ENCODE data around the gene TRIP12. TPM values are rescaled to one million over a fixed set of nuclear protein-coding genes. Genes with fewer than 3 reads are reported as not detected.

Gene TRIP12
- polyA plus RNA-seq, 1 donor from 2014 or later = 57.2 TPM

GRCh38 chr2:229875549-229875948 lies 46.3 kb downstream of the TRIP12 start:
- Histone ChIP-seq H3K36me3 (ENCODE audit: insufficient read depth, low read length) (peaks cover 7% of the 10 kb centered on the region), H3K4me2 (ENCODE audit: low read length) (no peak overlapping the region), H3K9me2 (ENCODE audit: insufficient read depth, low read length) (no peaks in the 10 kb centered on the region), H3K79me2 (replicated peaks; ENCODE audit: insufficient read depth, low read length) (peaks cover 9% of the 10 kb centered on the region), H3K27me3 (ENCODE audit: insufficient read depth, low read depth, low read length) (no peaks in the 10 kb centered on the region), H3K4me3 (ENCODE audit: low read length) (no peak overlapping the region), H3K27ac (ENCODE audit: low read length) (no peak overlapping the region), H3F3A (ENCODE audit: insufficient read depth, low read length, poor library complexity, severe bottlenecking) (no peaks in the 10 kb centered on the region), H2AFZ (ENCODE audit: low read depth, low read length) (no peak overlapping the region), H4K20me1 (ENCODE audit: insufficient read depth) (no peaks in the 10 kb centered on the region), H3K9ac (ENCODE audit: low read length) (no peak overlapping the region), H3K9me3 (ENCODE audit: low read length) (no peaks in the 10 kb centered on the region)
- TF ChIP-seq CTCF (IDR thresholded peaks at IDR 0.05; ENCODE audit: poor library complexity, severe bottlenecking) (no peak), EP300 (conservative IDR thresholded peaks at IDR 0.05; ENCODE audit: poor library complexity, severe bottlenecking) (no peak), RAD21 (conservative IDR thresholded peaks at IDR 0.05) (no peak)

GRCh38 chr2:229874647-229875046 lies 47.2 kb downstream of the TRIP12 start:
- H3K36me3 ChIP-seq (ENCODE audit: insufficient read depth, low read length) = peaks cover 4% of the 10 kb centered on the region
- no peaks in the 10 kb centered on the region for H3F3A ChIP-seq (ENCODE audit: insufficient read depth, low read length, poor library complexity, severe bottlenecking)
- no peaks in the 10 kb centered on the region for H3K27me3 ChIP-seq (ENCODE audit: insufficient read depth, low read depth, low read length)
- no peaks in the 10 kb centered on the region for H4K20me1 ChIP-seq (ENCODE audit: insufficient read depth)
- no peaks in the 10 kb centered on the region for H3K9me3 ChIP-seq (ENCODE audit: low read length)
- no peak overlapping the region for H3K4me2 ChIP-seq (ENCODE audit: low read length)
- H2AFZ ChIP-seq (ENCODE audit: low read depth, low read length) = no peak overlapping the region
- no peak for TF ChIP-seq EP300 (conservative IDR thresholded peaks at IDR 0.05; ENCODE audit: poor library complexity, severe bottlenecking)
- no peak for TF ChIP-seq TAF1 (IDR thresholded peaks at IDR 0.05; ENCODE audit: low read depth)
- no peak for TF ChIP-seq RAD21 (conservative IDR thresholded peaks at IDR 0.05)
- no peak for TF ChIP-seq POLR2AphosphoS5 (IDR thresholded peaks at IDR 0.05)
- no peak for TF ChIP-seq REST (IDR thresholded peaks at IDR 0.05; ENCODE audit: borderline replicate concordance)
- TF ChIP-seq SMC3 (conservative IDR thresholded peaks at IDR 0.05; ENCODE audit: poor library complexity) = no peak
- TF ChIP-seq MXI1 (conservative IDR thresholded peaks at IDR 0.05; ENCODE audit: poor library complexity, severe bottlenecking) = no peak
- TF ChIP-seq CTCF (IDR thresholded peaks at IDR 0.05; ENCODE audit: poor library complexity, severe bottlenecking) = no peak
- no peak for TF ChIP-seq EZH2 (IDR thresholded peaks at IDR 0.05; ENCODE audit: borderline replicate concordance, insufficient read depth, low read length, poor library complexity, severe bottlenecking)
- no peak overlapping the region for H3K9ac ChIP-seq (ENCODE audit: low read length)
- no peak overlapping the region for H3K4me3 ChIP-seq (ENCODE audit: low read length)
- H3K27ac ChIP-seq (ENCODE audit: low read length) = no peak overlapping the region
- peaks cover 9% of the 10 kb centered on the region for H3K79me2 ChIP-seq (replicated peaks; ENCODE audit: insufficient read depth, low read length)
- H3K9me2 ChIP-seq (ENCODE audit: insufficient read depth, low read length) = no peaks in the 10 kb centered on the region

Measured in neural cell (in vitro differentiated cells).